GM23338 (cell line): ENCODE data around the gene LUC7L. TPM values are rescaled to one million over a fixed set of nuclear protein-coding genes. Genes with fewer than 3 reads are reported as not detected.

ENCODE experiments used
- ATAC-seq: fragments of 200-7000 bp; cut with Tn5 transposase; 3 replicates; pipeline ENCODE4 v1.9.1; 2020
- DNase-seq: peaks from one replicate; pipeline ENCODE4 v3.0.0-alpha.2; 2015; ENCODE audit warnings: low spot score
- H2AFZ ChIP-seq: fragments of 200-600 bp; sonication (generic); 2 replicates; pipeline ENCODE4 v1.8.0; 2016; ENCODE audit warnings: antibody characterized with exemption, mild to moderate bottlenecking, moderate library complexity
- H3F3A ChIP-seq: fragments of 200-600 bp; sonication (generic); replicated peaks from 2 replicates; pipeline ENCODE4 v1.8.0; 2017; ENCODE audit warnings: antibody characterized with exemption, mixed run types, low read depth
- H3K27ac ChIP-seq: fragments of 200-600 bp; sonication (generic); 2 replicates; pipeline ENCODE4 v1.6.1; 2016; ENCODE audit warnings: low read depth
- H3K27me3 ChIP-seq: fragments of 200-600 bp; sonication (generic); 2 replicates; pipeline ENCODE4 v1.8.0; 2016; ENCODE audit warnings: mild to moderate bottlenecking, mixed run types, moderate library complexity; ENCODE audit not compliant: insufficient read depth
- H3K36me3 ChIP-seq: fragments of 200-600 bp; sonication (generic); 2 replicates; pipeline ENCODE4 v1.8.0; 2016; ENCODE audit warnings: mild to moderate bottlenecking; ENCODE audit not compliant: insufficient read depth
- H3K4me1 ChIP-seq: fragments of 200-600 bp; sonication (generic); 2 replicates; pipeline ENCODE4 v1.8.0; 2016; ENCODE audit warnings: mild to moderate bottlenecking, moderate library complexity; ENCODE audit not compliant: insufficient read depth
- H3K4me2 ChIP-seq: fragments of 200-600 bp; sonication (generic); 2 replicates; pipeline ENCODE4 v1.7.1; 2017; ENCODE audit warnings: mixed run types
- H3K4me3 ChIP-seq: fragments of 200-600 bp; sonication (generic); 2 replicates; pipeline ENCODE4 v1.6.1; 2016; ENCODE audit warnings: mixed run types
- H3K79me2 ChIP-seq: fragments of 200-600 bp; sonication (generic); replicated peaks from 2 replicates; pipeline ENCODE4 v1.8.0; 2017; ENCODE audit warnings: mild to moderate bottlenecking; ENCODE audit not compliant: insufficient read depth
- H3K9me2 ChIP-seq: fragments of 200-600 bp; sonication (generic); 2 replicates; pipeline ENCODE4 v1.8.0; 2017; ENCODE audit not compliant: insufficient read depth
- H4K20me1 ChIP-seq: fragments of 200-600 bp; sonication (generic); replicated peaks from 2 replicates; pipeline ENCODE4 v1.8.0; 2017; ENCODE audit warnings: mild to moderate bottlenecking; ENCODE audit not compliant: insufficient read depth
- H3K27ac Mint-ChIP-seq: 2 replicates; pipeline ENCODE4 v1.8.0; 2020; ENCODE audit warnings: inconsistent platforms, mild to moderate bottlenecking, moderate library complexity, mixed read lengths
- H3K27me3 Mint-ChIP-seq: 3 replicates; pipeline ENCODE4 v1.8.0; 2022; ENCODE audit warnings: low read depth, mild to moderate bottlenecking, moderate library complexity, mixed read lengths, inconsistent platforms; ENCODE audit not compliant: insufficient read depth, poor library complexity
- H3K36me3 Mint-ChIP-seq: 3 replicates; pipeline ENCODE4 v1.8.0; 2021; ENCODE audit warnings: low read depth, mild to moderate bottlenecking, inconsistent platforms, moderate library complexity, mixed read lengths
- H3K4me1 Mint-ChIP-seq: 3 replicates; pipeline ENCODE4 v1.8.0; 2020; ENCODE audit warnings: mild to moderate bottlenecking, inconsistent platforms, mixed read lengths
- H3K4me3 Mint-ChIP-seq: 3 replicates; pipeline ENCODE4 v1.8.0; 2021; ENCODE audit warnings: moderate library complexity, mild to moderate bottlenecking, inconsistent platforms, mixed read lengths
- H3K9me3 Mint-ChIP-seq: 3 replicates; pipeline ENCODE4 v1.8.0; 2020; ENCODE audit warnings: moderate library complexity, mild to moderate bottlenecking, inconsistent platforms, mixed read lengths
- CREB1 ChIP-seq: fragments of 250-450 bp; sonication (Bioruptor Pico); IDR thresholded peaks from 2 replicates; pipeline ENCODE4 v1.5.0; 2020; ENCODE audit warnings: low read depth, mild to moderate bottlenecking, moderate library complexity
- CTCF ChIP-seq, 2 experiments: fragments of 200-600 bp in 1 of 2; sonication (generic) in 1 of 2; conservative IDR thresholded peaks; 2 replicates each; pipeline versions ENCODE4 v1.5.1 to v1.6.1; 2016 to 2017; ENCODE audit warnings: antibody characterized with exemption in 2 of 2, low read depth in 2 of 2, mild to moderate bottlenecking in 2 of 2, moderate library complexity in 1 of 2
- JUNB ChIP-seq: IDR thresholded peaks from one replicate; pipeline ENCODE4 v1.6.1; 2016; ENCODE audit warnings: antibody characterized with exemption; ENCODE audit not compliant: unreplicated experiment
- POLR2AphosphoS5 ChIP-seq: IDR thresholded peaks from 2 replicates; pipeline ENCODE4 v1.6.1; 2016; ENCODE audit warnings: antibody characterized with exemption, low read depth
- polyA plus RNA-seq: library from polyadenylated mRNA; unstranded; fragments of >200 nt; fragmentation: Nextera tagmentation; extraction: Ambion mirVana; gene quantifications from 2 replicates; pipeline ENCODE4 v1.2.1, GENCODE V29; 2016
- total RNA-seq: library from RNA; depleted of rRNA; stranded (reverse); fragments of >200 nt; shearing (Covaris generic); gene quantifications from 2 replicates; pipeline ENCODE4 v1.2.3, GENCODE V29; 2014
- TF ChIP-seq, protein P1 (sequence below): fragments of 250-450 bp; sonication (Bioruptor Pico); IDR thresholded peaks from 2 replicates; pipeline ENCODE4 v1.5.0; 2020; ENCODE audit warnings: mild to moderate bottlenecking, moderate library complexity

LUC7L gene
- total and polyA plus RNA-seq, 2 experiments from 2014 or later: 114 to 151 TPM

- no peak for TF ChIP-seq CTCF (conservative IDR thresholded peaks at IDR 0.05; ENCODE audit: low read depth in 2 of 2)
- TF ChIP-seq CREB1: no peak
- TF ChIP-seq POLR2AphosphoS5: no peak
Measured at GRCh38 chr16:262121-262745, 33.0 kb upstream of the LUC7L start (continued).

DNA sequence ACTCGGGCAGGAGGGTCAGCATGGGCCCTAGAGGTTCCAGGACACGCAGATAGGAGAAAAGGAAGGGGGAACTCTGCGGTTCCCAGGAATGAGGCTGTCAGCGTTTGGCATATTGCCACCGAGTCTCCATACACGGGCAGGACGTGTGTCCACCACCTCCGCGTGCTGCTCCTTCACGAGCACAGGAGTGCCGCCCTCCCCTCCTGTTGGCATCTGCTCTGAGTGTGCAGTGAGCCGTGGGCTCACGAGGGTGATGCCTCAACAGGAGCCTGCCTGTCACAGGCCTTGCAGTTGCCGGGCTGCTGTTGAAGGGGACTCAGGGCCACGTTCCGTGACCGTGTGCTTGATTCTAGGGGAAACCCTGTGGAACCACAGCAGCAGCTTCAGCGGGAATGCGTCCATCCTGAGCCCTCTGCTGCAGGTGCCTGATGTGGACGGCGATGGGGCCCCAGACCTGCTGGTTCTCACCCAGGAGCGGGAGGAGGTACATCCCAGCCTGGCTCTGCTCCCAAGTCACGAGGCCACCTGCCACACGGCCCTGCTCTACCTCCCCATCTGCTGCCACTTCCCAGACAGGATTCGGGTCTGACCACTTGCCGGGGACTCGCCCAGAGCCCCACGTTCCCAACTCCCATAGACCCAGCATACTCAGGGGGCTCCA is 31.9 kb upstream of the LUC7L start:
- H3K4me3 Mint-ChIP-seq: no peak overlapping the region
- H3K27ac Mint-ChIP-seq: no peak overlapping the region
- no peaks in the 10 kb centered on the region for H3K9me2 ChIP-seq
- H3K4me3 ChIP-seq: no peak overlapping the region
- no peaks in the 10 kb centered on the region for H4K20me1 ChIP-seq
- H3F3A ChIP-seq: 0 out of 2 replicates have a peak, but pooled peaks cover 2% of the 10 kb centered on the region
- no peak overlapping the region for H3K4me2 ChIP-seq
- no peaks in the 10 kb centered on the region for H3K4me1 ChIP-seq
- H2AFZ ChIP-seq: no peak overlapping the region
- H3K79me2 ChIP-seq: no peaks in the 10 kb centered on the region
- no peak for ATAC-seq
- peaks cover 5% of the 10 kb centered on the region for H3K27me3 Mint-ChIP-seq
- TF ChIP-seq, protein P1, sequence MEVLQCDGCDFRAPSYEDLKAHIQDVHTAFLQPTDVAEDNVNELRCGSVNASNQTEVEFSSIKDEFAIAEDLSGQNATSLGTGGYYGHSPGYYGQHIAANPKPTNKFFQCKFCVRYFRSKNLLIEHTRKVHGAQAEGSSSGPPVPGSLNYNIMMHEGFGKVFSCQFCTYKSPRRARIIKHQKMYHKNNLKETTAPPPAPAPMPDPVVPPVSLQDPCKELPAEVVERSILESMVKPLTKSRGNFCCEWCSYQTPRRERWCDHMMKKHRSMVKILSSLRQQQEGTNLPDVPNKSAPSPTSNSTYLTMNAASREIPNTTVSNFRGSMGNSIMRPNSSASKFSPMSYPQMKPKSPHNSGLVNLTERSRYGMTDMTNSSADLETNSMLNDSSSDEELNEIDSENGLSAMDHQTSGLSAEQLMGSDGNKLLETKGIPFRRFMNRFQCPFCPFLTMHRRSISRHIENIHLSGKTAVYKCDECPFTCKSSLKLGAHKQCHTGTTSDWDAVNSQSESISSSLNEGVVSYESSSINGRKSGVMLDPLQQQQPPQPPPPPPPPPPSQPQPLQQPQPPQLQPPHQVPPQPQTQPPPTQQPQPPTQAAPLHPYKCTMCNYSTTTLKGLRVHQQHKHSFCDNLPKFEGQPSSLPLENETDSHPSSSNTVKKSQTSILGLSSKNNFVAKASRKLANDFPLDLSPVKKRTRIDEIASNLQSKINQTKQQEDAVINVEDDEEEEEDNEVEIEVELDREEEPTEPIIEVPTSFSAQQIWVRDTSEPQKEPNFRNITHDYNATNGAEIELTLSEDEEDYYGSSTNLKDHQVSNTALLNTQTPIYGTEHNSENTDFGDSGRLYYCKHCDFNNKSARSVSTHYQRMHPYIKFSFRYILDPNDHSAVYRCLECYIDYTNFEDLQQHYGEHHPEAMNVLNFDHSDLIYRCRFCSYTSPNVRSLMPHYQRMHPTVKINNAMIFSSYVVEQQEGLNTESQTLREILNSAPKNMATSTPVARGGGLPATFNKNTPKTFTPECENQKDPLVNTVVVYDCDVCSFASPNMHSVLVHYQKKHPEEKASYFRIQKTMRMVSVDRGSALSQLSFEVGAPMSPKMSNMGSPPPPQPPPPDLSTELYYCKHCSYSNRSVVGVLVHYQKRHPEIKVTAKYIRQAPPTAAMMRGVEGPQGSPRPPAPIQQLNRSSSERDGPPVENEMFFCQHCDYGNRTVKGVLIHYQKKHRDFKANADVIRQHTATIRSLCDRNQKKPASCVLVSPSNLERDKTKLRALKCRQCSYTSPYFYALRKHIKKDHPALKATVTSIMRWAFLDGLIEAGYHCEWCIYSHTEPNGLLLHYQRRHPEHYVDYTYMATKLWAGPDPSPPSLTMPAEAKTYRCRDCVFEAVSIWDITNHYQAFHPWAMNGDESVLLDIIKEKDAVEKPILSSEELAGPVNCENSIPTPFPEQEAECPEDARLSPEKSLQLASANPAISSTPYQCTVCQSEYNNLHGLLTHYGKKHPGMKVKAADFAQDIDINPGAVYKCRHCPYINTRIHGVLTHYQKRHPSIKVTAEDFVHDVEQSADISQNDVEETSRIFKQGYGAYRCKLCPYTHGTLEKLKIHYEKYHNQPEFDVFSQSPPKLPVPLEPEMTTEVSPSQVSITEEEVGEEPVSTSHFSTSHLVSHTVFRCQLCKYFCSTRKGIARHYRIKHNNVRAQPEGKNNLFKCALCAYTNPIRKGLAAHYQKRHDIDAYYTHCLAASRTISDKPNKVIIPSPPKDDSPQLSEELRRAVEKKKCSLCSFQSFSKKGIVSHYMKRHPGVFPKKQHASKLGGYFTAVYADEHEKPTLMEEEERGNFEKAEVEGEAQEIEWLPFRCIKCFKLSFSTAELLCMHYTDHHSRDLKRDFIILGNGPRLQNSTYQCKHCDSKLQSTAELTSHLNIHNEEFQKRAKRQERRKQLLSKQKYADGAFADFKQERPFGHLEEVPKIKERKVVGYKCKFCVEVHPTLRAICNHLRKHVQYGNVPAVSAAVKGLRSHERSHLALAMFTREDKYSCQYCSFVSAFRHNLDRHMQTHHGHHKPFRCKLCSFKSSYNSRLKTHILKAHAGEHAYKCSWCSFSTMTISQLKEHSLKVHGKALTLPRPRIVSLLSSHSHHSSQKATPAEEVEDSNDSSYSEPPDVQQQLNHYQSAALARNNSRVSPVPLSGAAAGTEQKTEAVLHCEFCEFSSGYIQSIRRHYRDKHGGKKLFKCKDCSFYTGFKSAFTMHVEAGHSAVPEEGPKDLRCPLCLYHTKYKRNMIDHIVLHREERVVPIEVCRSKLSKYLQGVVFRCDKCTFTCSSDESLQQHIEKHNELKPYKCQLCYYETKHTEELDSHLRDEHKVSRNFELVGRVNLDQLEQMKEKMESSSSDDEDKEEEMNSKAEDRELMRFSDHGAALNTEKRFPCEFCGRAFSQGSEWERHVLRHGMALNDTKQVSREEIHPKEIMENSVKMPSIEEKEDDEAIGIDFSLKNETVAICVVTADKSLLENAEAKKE (CRISPR knock-in tag): no peak
- TF ChIP-seq JUNB: no peak
- H3K36me3 Mint-ChIP-seq: peaks cover 31% of the 10 kb centered on the region; the same call in 2 of the 3 replicates
- H3K27ac ChIP-seq: no peak overlapping the region
- no peaks in the 10 kb centered on the region for H3K4me1 Mint-ChIP-seq
- H3K36me3 ChIP-seq: no peaks in the 10 kb centered on the region; the same call in 1 of the 2 replicates
- no peaks in the 10 kb centered on the region for H3K9me3 Mint-ChIP-seq
- no peak for DNase-seq
- no peaks in the 10 kb centered on the region for H3K27me3 ChIP-seq
